Retina (tissue), 1 donor: Measurements from ENCODE around the gene SERTAD1.

Experiments
- DNase-seq: peaks from one replicate; pipeline ENCODE4 v3.0.0-alpha.2; 2016

The SERTAD1 gene

GRCh38 chr19:40374084-40374483 lies 51.7 kb downstream of the SERTAD1 start:
- no peak for DNase-seq

GRCh38 chr19:40371802-40372122 lies 54.0 kb downstream of the SERTAD1 start:
- DNase-seq: no peak
